Stimulated activated CD8-positive, alpha-beta memory T cell treated with anti-CD3 and anti-CD28 coated beads, Interleukin-2, amount 100 ng/mL, for 1 hour (primary cell): ENCODE results near the gene CCL27.
A peak's percentile ranks its signal among the peaks of the same experiment; 100 is the strongest.
"Not testable (repeated sequence)": the region's sequence is repeated elsewhere in the genome, so short reads cannot be mapped to it uniquely, and the experiment has no call there.

Source experiments
- DNase-seq, 2 donors: peaks; one replicate each; pipeline ENCODE4 v3.0.0-alpha.2; 2020; ENCODE audit warnings: low read depth in 2 of 2

CCL27 gene

DNA sequence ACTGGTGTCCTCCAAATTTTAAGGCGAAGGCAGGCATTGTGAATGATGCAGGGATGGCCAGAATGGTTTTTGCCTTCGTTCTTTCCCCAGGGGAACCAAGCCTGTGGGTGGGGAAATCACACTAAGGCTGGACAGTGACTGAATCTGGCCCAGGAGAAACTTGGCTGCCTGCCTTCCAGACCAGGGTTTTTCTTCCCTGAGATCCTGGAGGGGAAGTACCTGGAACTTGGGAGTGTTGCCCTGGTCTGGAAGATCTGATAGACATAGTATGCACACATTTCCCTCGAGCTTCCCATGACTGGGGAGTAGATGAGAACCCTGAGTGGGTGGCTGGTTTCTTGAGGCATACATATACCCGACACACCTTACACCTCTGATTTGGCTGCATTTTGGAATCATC, 11.1 kb downstream of the CCL27 start:
- no peak for DNase-seq

DNA sequence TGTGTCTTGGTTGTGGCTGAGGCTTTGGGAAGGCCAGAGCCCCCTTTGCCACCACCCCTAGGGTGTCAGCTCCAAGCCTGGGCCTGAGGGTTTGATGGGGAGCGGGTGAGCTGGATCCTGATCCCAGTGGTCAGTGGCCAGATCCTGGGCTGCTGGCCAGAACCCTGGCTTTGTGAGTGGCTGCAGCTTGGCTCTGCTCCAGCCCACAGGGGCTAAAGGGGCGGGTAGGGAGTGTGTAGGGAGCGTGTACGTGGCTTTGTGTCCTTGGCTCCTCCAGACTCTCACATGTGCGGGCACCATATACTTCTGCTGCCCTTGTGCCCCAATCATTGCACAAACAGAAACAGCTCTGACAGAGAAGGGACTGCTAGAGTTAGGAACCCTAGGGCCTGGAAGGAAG, 11.6 kb downstream of the CCL27 start:
- DNase-seq, result no peak

GRCh38 chr9:34648673-34649072, 13.8 kb downstream of the CCL27 start:
- DNase-seq, result no peak

DNA sequence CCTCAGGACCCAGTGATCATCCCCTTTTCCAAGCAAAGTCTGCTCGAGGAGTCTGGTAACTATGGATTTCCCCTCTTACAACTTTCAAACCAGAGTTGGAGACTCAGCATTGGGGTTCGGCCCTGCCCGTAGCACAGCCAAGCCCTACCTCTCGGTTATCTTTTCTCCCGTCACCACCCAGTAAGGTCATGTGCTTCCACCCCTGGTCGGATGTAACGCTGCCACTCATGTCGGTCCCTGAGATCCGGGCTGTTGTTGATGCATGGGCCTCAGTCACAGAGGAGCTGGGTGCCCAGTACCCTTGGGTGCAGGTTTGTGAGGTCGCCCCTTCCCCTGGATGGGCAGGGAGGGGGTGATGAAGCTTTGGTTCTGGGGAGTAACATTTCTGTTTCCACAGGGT, 14.8 kb downstream of the CCL27 start:
- DNase-seq, result no peak

- DNase-seq, result no peak
Observed at GRCh38 chr9:34647084-34647403, 15.4 kb downstream of the CCL27 start.

- peak; percentile 91 to 94 for DNase-seq
Observed at GRCh38 chr9:34646211-34647083, 16.0 kb downstream of the CCL27 start, which contains the start of gene GALT. TSS of gene GALT (plus strand) at chr9:34646675. CDS start at chr9:34646705, 30 bp downstream.

GRCh38 chr9:34644766-34645314, 17.6 kb downstream of the CCL27 start:
- DNase-seq, result no peak

DNA sequence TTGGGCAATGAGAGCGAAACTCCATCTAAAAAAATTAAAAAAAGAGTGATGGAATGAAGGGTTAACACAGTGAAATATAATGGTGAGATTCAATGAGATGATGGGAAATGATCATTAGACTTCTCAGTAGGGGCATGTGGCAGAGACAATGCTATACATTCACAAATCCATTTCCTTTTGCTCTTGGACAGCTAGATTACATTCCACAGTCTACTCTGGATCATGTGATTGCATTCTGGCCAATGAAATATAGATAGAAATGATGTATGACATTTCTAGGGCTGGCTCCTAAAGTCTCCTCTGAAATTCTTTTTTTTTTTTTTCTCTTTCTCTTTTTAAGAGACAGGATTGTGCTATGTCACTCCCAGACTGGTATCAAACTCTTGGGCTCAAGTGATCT, 19.8 kb downstream of the CCL27 start:
- DNase-seq, result no peak

DNA sequence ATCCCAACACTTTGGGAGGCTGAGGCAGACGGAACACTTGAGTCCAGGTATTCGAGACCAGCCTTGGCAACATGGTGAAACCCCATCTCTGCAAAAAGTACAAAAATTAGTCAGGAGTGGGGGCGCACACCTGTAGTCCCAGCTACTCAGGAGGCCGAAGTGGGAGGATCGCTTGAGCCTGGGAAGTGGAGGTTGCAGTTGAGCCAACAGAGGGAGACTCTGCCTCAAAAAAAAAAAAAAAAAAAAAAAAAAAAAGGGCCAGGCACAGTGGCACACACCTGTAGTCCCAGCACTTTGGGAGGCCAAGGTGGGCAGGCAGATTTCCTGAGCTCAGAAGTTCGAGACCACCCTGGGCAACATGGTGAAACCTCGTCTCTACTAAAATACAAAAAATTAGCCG, 23.1 kb downstream of the CCL27 start:
- not testable (repeated sequence) for DNase-seq

DNA sequence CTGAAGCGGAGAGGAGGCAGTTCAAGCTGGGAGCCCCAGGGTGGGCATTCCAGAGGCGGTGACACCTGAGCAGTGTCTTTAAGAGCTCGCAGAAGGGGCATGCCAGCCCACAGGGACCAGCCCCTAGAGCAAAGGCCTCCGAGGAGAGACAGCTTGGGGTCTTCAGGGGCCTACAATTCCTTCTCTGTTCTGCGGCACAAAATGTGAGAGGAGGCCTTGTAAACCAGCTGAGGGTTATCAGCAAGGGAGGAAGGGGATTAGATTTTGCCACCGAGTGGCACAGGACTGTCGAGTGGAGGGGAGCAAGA, 24.4 kb downstream of the CCL27 start:
- DNase-seq, result no peak

DNA sequence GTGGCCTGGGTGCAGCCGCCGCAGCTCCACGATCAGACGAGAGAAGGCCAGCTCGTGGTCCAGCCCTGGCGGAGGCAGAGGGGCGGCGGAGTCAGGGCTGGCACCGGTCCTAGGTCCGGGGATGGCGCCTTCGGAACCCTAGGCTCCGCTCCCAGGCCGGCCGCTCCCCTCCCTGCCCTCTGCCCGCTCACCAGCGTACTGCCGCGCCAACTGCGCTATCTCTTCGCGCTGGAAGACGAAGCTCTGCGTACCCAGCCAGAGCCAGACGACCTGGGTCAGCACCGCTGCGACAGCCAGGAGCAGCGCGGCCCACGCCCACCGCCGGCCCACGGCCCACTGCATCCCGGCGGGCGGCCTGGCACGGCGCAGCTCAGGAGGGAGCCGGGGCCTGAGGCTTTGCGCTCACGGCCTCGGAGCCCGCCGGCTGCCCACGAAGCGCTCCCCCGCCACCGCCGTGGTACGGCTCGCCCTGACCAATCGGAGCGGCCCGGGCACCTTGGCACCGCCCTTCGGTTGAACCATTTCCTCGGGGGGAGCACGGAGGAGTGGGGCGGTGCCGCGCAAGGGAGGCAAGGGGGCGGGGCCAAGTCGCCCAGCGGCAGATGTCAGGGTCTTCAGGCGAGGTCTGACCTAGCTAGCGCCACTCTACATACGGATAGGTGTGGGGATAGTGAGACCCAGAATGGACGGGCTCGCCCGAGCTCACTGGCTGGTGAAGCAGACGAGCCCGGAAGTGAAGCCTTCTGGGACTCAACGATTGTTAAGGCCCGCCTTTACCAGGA, 24.9 kb downstream of the CCL27 start, which contains the start of gene SIGMAR1:
Gene SIGMAR1, minus strand, starts transcription at position 432 of the 782 bp plus-strand sequence. Its CDS starts 90 bp downstream, at position 342.
- DNase-seq, result peak; percentile 81 to 86

- no peak for DNase-seq
Observed at GRCh38 chr9:34636791-34637355, 25.6 kb downstream of the CCL27 start.

- DNase-seq, result no peak
Observed at GRCh38 chr9:34635556-34635955, 26.9 kb downstream of the CCL27 start.

GRCh38 chr9:34634551-34635248, 27.8 kb downstream of the CCL27 start:
- no peak for DNase-seq

GRCh38 chr9:34633851-34634550, 28.5 kb downstream of the CCL27 start:
- peak; percentile 55 to 60 for DNase-seq

- no peak for DNase-seq
Observed at GRCh38 chr9:34633166-34633565, 29.3 kb downstream of the CCL27 start.

- DNase-seq, result no peak
Observed at GRCh38 chr9:34630402-34631154, 31.9 kb downstream of the CCL27 start.

DNA sequence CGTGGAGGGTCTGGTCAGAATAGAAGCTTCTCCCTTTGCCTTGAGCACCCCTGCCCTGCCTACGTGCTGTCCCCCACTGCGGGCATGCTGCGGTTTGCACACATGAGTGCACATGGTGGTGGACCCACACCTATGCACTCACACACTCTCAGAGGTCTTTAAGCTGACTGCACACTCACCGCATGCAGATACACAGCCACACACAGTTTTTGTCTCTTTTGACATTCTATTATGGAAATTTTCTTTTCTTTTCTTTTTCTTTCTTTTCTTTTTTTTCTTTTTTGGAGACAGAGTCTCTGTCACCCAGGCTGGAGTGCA, 33.0 kb downstream of the CCL27 start:
- DNase-seq, result no peak

DNA sequence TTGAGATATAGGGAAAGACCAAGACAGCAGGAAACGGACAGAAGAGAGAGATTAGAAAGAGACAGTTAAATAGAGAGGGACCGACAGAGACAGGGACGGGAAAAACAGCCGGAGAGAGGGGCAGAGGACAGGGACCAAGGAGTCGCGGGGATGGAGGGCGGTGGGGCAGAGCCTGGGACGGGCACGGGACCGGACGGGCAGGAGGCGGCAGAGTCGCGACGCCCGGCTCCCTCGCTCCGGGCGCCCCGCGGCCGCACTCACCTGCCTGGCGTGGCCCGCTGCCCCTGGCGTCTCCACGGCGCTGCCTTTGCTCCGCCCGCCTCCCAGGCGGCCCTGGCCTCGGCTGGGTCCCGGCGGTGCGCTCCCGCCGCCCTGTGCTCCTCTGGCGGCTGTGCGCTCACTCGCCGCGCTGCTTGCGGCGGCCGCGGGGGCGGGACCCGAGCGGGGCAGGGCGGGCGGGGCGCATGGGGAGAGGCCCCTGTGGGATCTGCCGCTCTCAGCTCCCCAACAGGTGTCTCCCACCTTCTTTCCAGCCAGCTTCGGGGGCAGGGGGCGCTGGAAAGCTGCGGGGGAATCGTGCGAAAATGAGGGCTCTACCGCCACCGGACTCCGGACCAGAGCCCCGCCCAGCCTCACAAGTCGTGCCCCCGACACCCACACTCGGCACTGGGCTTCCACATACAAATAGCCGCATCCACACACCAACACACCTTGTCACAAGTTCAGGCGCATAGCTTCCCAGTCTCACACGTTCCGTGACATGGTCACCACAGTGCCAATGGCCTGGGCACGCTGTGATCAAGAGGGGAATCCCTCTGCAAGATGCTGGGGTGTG, 33.6 kb downstream of the CCL27 start, which contains the start of gene ARID3C:
Gene ARID3C, minus strand, starts transcription at position 411 of the 835 bp plus-strand sequence. CDS start 1,052 bp downstream, outside the sequence.
- no peak for DNase-seq
